ENCODE data around the gene KLRC3.
"Not testable (repeated sequence)": the region's sequence is repeated elsewhere in the genome, so short reads cannot be mapped to it uniquely, and the experiment has no call there.

Gene KLRC3

DNA sequence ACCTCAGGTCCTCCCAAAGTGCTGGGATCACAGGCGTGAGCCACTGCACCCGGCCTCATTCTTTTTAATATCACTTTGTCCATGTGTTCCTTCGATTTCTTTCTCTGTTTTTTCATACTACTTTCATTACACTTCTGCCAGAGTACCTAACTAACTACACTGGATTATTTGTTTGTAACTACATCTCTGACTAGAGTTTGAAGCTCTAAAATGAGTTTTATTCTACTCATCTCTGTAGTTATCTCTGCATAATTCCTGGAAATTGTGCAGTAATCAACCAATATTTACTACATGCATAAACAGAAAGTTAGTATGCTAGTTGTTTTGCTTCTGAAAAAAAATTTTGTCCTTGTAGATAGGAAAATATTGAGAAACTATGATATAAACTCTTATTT is 45.8 kb downstream of the KLRC3 start:
- POLR2A ChIA-PET, result no interaction called here
- CTCF ChIA-PET, result no interaction called here
- TF ChIP-seq SP1 (IDR thresholded peaks at IDR 0.05), result no peak
- TF ChIP-seq ARNT (IDR thresholded peaks at IDR 0.05), result no peak
- TF ChIP-seq L3MBTL2 (conservative IDR thresholded peaks at IDR 0.05), result no peak
- TF ChIP-seq ZNF384 (IDR thresholded peaks at IDR 0.05), result no peak
- no peak for TF ChIP-seq CTBP1 (IDR thresholded peaks at IDR 0.05; ENCODE audit: borderline replicate concordance)
- TF ChIP-seq LEF1 (IDR thresholded peaks at IDR 0.05; ENCODE audit: borderline replicate concordance), result no peak
- TF ChIP-seq FOXA1 (IDR thresholded peaks at IDR 0.05), result no peak
- TF ChIP-seq BHLHE40 (IDR thresholded peaks at IDR 0.05; ENCODE audit: borderline replicate concordance), result no peak
- no peak for TF ChIP-seq FOXK2 (IDR thresholded peaks at IDR 0.05)
- no peak for TF ChIP-seq NFRKB (IDR thresholded peaks at IDR 0.05)
- no peak for TF ChIP-seq ELF4 (IDR thresholded peaks at IDR 0.05)
- DNase-seq (ENCODE audit: extremely low spot score), result no peak

DNA sequence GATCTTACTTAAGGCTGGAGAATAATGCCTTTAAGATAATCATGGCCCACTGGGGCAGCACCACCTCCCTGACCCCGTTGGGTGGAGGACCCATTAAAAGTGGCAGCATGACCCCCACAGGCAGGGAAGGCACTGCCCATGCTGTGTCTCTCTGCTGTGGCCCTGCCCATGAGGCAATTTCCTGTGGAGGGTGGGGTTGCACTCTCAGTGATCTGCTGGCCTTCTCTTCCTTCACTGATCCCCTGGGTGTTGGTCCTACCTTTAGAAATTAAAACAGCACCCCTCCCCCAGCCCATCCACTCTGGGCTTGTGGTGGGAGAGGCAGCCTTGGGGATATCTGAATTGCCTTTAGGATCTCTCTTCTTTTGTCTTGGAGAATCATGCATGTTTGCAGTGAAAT is 47.8 kb downstream of the KLRC3 start:
- no peak for DNase-seq (ENCODE audit: extremely low spot score)
- POLR2A ChIA-PET, result no interaction called here
- CTCF ChIA-PET, result no interaction called here
- TF ChIP-seq L3MBTL2 (conservative IDR thresholded peaks at IDR 0.05), result no peak
- no peak for TF ChIP-seq NFRKB (IDR thresholded peaks at IDR 0.05)
- TF ChIP-seq, protein P1, sequence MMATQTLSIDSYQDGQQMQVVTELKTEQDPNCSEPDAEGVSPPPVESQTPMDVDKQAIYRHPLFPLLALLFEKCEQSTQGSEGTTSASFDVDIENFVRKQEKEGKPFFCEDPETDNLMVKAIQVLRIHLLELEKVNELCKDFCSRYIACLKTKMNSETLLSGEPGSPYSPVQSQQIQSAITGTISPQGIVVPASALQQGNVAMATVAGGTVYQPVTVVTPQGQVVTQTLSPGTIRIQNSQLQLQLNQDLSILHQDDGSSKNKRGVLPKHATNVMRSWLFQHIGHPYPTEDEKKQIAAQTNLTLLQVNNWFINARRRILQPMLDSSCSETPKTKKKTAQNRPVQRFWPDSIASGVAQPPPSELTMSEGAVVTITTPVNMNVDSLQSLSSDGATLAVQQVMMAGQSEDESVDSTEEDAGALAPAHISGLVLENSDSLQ (IDR thresholded peaks at IDR 0.05), result no peak
- no peak for TF ChIP-seq LEF1 (IDR thresholded peaks at IDR 0.05; ENCODE audit: borderline replicate concordance)

DNA sequence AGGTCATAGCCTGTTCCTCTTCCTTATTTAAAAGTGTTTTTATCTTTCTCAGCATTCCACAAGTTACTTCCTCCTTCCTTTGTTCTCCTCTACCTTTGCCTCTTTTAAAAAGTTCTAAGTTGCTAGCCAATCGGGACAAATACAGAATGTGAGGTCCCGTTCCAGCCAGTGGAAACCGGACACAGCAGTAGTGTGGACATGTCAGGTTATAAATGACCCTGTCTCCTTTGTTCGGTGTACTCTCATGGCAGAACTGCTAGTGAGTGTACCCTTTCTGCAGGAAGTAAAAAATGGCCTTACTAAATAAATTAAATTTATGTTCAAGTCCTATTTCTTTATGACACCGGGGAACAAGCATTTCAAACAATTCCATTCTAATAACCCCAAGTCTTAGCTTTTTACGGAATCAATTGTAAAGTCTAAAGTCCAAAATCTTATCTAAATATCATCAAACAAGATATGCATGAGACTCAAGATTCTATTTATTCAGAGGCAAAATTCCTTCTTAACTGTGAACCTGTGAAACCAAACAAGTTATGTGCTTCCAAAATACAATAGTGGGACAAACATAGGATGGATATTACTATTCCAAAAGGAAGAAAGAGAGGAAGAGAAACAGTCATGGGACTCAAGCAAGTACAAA is 48.4 kb downstream of the KLRC3 start:
- POLR2A ChIA-PET, result not testable (repeated sequence)
- CTCF ChIA-PET, result interaction anchor here (0.7 kb wide), 1 partner anchor 43 kb away, joined by 3 read pairs; no protein-coding TSS in a partner anchor

DNA sequence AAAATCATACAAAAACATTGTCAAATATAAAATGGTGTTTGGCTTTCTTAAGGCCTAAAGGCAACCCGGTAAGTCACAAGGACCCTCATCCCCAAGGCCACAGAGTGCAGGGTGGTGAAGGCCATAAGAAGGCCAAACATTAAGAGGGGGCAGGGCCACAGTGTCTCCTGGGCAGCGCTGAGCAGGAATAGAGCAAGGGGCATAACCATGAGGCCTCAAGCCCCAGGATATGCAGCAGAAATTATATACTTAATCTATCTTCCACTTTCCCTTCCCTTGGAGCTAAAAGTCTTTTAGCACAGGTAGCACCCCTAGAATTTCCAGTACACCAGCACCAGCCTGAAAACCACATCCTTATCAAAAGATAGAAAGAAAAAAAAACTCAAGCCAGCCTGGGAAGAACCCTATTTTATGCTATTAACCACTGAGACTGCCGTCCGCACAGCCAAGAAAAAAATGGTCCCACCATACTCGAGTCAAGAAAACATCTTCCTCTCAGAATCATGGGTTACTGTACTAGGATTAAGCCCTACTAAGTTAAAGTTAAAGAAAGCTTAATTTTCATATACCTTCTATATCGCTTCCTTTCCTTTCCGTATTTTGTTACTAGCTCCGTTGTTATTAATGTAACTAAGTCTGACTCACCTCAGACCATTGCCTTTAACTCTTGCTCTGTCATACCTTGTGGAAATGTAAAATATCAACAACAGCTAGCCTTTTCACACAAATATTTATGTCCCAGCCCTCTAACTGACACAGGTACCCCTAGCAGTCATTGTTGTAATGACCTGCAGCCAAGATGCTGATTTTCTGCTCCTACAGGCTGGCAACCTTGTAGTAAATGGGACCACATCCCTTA is 50.6 kb downstream of the KLRC3 start:
- TF ChIP-seq FOXK2 (IDR thresholded peaks at IDR 0.05) (no peak), BHLHE40 (IDR thresholded peaks at IDR 0.05; ENCODE audit: borderline replicate concordance) (no peak), L3MBTL2 (conservative IDR thresholded peaks at IDR 0.05) (no peak), SUZ12 (IDR thresholded peaks at IDR 0.05) (no peak), SP1 (IDR thresholded peaks at IDR 0.05) (no peak), LEF1 (IDR thresholded peaks at IDR 0.05; ENCODE audit: borderline replicate concordance) (no peak), ARNT (IDR thresholded peaks at IDR 0.05) (no peak), ZNF384 (IDR thresholded peaks at IDR 0.05) (no peak), HDGF (IDR thresholded peaks at IDR 0.05; ENCODE audit: borderline replicate concordance) (no peak), ELF4 (IDR thresholded peaks at IDR 0.05) (no peak), TARDBP (IDR thresholded peaks at IDR 0.05) (no peak), CTBP1 (IDR thresholded peaks at IDR 0.05; ENCODE audit: borderline replicate concordance) (no peak), FOXM1 (IDR thresholded peaks at IDR 0.05; ENCODE audit: borderline replicate concordance) (no peak), FOXA1 (IDR thresholded peaks at IDR 0.05) (no peak), NFRKB (IDR thresholded peaks at IDR 0.05) (no peak)
- TF ChIP-seq, protein P1 (IDR thresholded peaks at IDR 0.05), result no peak
- no peak for DNase-seq (ENCODE audit: extremely low spot score)
- POLR2A ChIA-PET, result no interaction called here
- CTCF ChIA-PET, result interaction anchor here (1.2 kb wide), 1 partner anchor 28 kb away, joined by 3 read pairs; no protein-coding TSS in a partner anchor

More for the DNA sequence above, 48.4 kb downstream of the KLRC3 start:
- not testable (repeated sequence) for DNase-seq (ENCODE audit: extremely low spot score)

DNA sequence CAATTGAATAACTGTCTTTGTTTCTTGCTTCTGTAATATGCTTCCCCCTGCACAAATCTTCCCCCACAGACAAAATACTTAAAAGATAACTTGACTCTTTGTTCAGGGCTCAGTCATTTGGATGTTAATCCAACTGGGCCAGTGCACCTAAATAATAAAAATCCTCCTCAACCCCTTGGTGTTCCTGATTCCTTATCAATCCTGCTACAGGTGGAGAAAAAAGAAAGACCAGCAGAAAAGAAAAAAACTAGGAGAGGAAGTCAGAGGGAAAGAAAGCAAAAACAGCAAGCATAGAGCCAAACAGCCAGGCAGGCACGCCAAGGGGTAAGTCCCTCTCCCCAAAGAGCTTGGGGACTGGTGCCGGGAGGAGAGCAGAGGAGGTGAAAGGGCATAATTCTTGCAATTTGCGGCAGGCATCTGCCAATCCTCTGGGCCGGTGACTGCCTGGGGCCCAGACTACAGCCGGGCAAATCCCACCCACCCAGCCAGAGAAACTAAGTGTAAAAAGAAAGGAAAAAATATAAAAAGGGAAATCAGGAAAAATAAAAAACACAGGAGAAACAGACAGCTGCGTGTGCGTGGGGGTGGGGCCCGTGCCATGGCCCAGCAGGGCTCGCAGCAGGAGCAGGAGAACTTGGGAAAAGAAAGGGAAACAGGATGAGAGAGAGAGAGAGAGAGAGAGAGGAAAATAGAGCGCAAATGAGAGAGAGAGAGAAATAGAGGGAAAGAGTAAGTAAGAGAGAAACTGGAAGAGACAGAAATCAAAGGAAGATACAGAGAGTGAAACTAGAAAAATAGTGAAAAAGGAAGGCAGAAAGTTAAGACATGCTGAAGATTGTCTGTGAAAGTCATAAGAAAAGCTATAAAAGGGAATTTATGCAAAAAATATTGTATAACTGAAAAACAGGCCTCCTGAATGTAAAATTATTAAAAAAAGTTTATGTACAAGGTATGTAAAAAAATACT is 51.9 kb downstream of the KLRC3 start:
- TF ChIP-seq HDGF (IDR thresholded peaks at IDR 0.05; ENCODE audit: borderline replicate concordance) (no peak), NFRKB (IDR thresholded peaks at IDR 0.05) (no peak), FOXM1 (IDR thresholded peaks at IDR 0.05; ENCODE audit: borderline replicate concordance) (no peak), TARDBP (IDR thresholded peaks at IDR 0.05) (no peak), BHLHE40 (IDR thresholded peaks at IDR 0.05; ENCODE audit: borderline replicate concordance) (no peak), FOXK2 (IDR thresholded peaks at IDR 0.05) (no peak), ZNF384 (IDR thresholded peaks at IDR 0.05) (no peak), ELF4 (IDR thresholded peaks at IDR 0.05) (no peak), LEF1 (IDR thresholded peaks at IDR 0.05; ENCODE audit: borderline replicate concordance) (no peak), ARNT (IDR thresholded peaks at IDR 0.05) (no peak), CTBP1 (IDR thresholded peaks at IDR 0.05; ENCODE audit: borderline replicate concordance) (no peak), SUZ12 (IDR thresholded peaks at IDR 0.05) (no peak), FOXA1 (IDR thresholded peaks at IDR 0.05) (no peak), L3MBTL2 (conservative IDR thresholded peaks at IDR 0.05) (no peak), SP1 (IDR thresholded peaks at IDR 0.05) (no peak)
- TF ChIP-seq, protein P1 (IDR thresholded peaks at IDR 0.05), result no peak
- no peak for DNase-seq (ENCODE audit: extremely low spot score)
- CTCF ChIA-PET, result no interaction called here
- POLR2A ChIA-PET, result no interaction called here

DNA sequence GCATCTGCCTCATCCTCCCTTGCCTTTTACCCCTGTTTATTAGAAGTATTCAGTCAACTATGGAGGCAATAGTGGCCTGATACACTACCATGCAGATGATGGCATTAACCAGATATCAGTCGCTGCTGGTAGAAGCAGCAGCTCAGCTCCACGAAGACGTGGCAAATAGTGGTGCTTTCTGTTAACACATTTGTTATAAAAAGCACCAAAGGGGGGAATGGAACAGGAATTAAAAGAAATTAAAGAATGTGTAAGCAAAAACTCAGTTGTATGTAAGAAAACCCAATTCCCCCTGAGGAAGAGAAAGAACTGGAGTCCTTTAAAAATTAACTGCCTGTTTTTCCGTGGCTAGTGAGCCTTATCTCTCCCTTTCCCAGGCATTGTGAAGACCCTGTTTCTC is 52.7 kb downstream of the KLRC3 start:
- ChIA-PET POLR2A (interaction anchor here (1.1 kb wide), 1 partner anchor 44 kb away, joined by 3 read pairs; no protein-coding TSS in a partner anchor), CTCF (interaction anchor here (0.6 to 2.4 kb wide), 3 partner anchors 167 to 406 kb away, joined by 3 to 12 read pairs (median 8); no protein-coding TSS in a partner anchor)
- not testable (repeated sequence) for DNase-seq (ENCODE audit: extremely low spot score)

Data from HEK293T (cell line).